H1 (cell line): Measurements from ENCODE around the gene HDLBP. TPM values are rescaled to one million over a fixed set of nuclear protein-coding genes. Genes with fewer than 3 reads are reported as not detected.
A peak's percentile ranks its signal among the peaks of the same experiment; 100 is the strongest.

ENCODE experiments used
- CTCF ChIA-PET: fragments of 300-600 bp; sonication (Branson Sonifier 250); formaldehyde crosslinking; loops from one replicate; lab custom pipeline; 2021; ENCODE audit not compliant: partially characterized antibody; lab: Charles Lee
- POLR2A ChIA-PET: fragments of 300-600 bp; sonication (Branson Sonifier 250); formaldehyde crosslinking; loops from one replicate; lab custom pipeline; 2021; ENCODE audit warnings: inconsistent platforms; ENCODE audit not compliant: partially characterized antibody; lab: Charles Lee
- DNase-seq, 2 experiments: peaks; one replicate each; pipeline versions ENCODE4 v3.0.0 to v3.0.0-alpha.2; 2010 to 2022; ENCODE audit warnings: low spot score in 2 of 2, low read depth in 1 of 2, mixed read lengths in 1 of 2
- FAIRE-seq: peaks from 2 replicates; lab custom pipeline; 2011; peaks lifted over from hg19 to GRCh38; lab: Jason Lieb, UNC
- H2AFZ ChIP-seq: 2 replicates; pipeline ENCODE4 v1.8.1; 2012; ENCODE audit warnings: low read length, inconsistent platforms
- H2AK5ac ChIP-seq: 2 replicates; pipeline ENCODE4 v1.6.1; 2013; ENCODE audit warnings: low read depth, low read length
- H2BK120ac ChIP-seq: replicated peaks from 2 replicates; pipeline ENCODE3; 2013; ENCODE audit warnings: low read depth, low read length, inconsistent platforms
- H2BK12ac ChIP-seq: 2 replicates; pipeline ENCODE4 v1.6.1; 2013; ENCODE audit warnings: low read depth, low read length
- H2BK15ac ChIP-seq: 2 replicates; pipeline ENCODE4 v1.6.1; 2013; ENCODE audit warnings: low read length
- H2BK20ac ChIP-seq: 2 replicates; pipeline ENCODE4 v1.6.1; 2013; ENCODE audit warnings: low read length
- H2BK5ac ChIP-seq: 2 replicates; pipeline ENCODE4 v1.6.1; 2013; ENCODE audit warnings: low read depth, low read length
- H3K14ac ChIP-seq: 2 replicates; pipeline ENCODE4 v1.6.1; 2013; ENCODE audit warnings: inconsistent platforms; ENCODE audit not compliant: insufficient read length
- H3K18ac ChIP-seq: 2 replicates; pipeline ENCODE4 v1.6.1; 2013; ENCODE audit warnings: low read length; ENCODE audit errors: extremely low read depth
- H3K23ac ChIP-seq: 2 replicates; pipeline ENCODE4 v1.6.1; 2013; ENCODE audit warnings: inconsistent platforms; ENCODE audit not compliant: insufficient read length
- H3K23me2 ChIP-seq: 2 replicates; pipeline ENCODE4 v1.6.1; 2013; ENCODE audit warnings: low read depth, low read length
- H3K27ac ChIP-seq: 2 replicates; pipeline ENCODE4 v1.6.1; 2011; ENCODE audit warnings: low read depth, low read length, inconsistent platforms
- H3K27me3 ChIP-seq, 4 experiments: replicated peaks in 1 of 4; 1 replicate in 1 of 4; 2 replicates in 3 of 4; pipeline versions ENCODE4 v1.6.1 to v1.8.1; 2011 to 2013; ENCODE audit warnings: low read length in 3 of 4, mild to moderate bottlenecking in 3 of 4, inconsistent platforms in 2 of 4, mixed read lengths in 2 of 4, moderate library complexity in 1 of 4; ENCODE audit not compliant: control insufficient read depth in 3 of 4, insufficient read depth in 3 of 4; ENCODE audit errors: extremely low read depth in 1 of 4
- H3K36me3 ChIP-seq, 4 experiments: 2 replicates each; pipeline versions ENCODE4 v1.6.1 to v1.8.1; 2011 to 2013; ENCODE audit warnings: mild to moderate bottlenecking in 4 of 4, low read length in 3 of 4, moderate library complexity in 2 of 4, control low read depth in 1 of 4, inconsistent platforms in 1 of 4; ENCODE audit not compliant: insufficient read depth in 4 of 4, control insufficient read depth in 2 of 4
- H3K4ac ChIP-seq: replicated peaks from 2 replicates; pipeline ENCODE3; 2013; ENCODE audit warnings: low read length, low read depth, mixed read lengths, inconsistent platforms; ENCODE audit not compliant: insufficient read length
- H3K4me1 ChIP-seq, 4 experiments: replicated peaks in 1 of 4; 1 replicate in 1 of 4; 2 replicates in 3 of 4; pipeline versions ENCODE4 v1.6.1 to v1.8.1; 2011 to 2013; ENCODE audit warnings: low read length in 3 of 4, inconsistent platforms in 2 of 4, mixed read lengths in 1 of 4; ENCODE audit not compliant: insufficient read depth in 4 of 4, control insufficient read depth in 3 of 4
- H3K4me2 ChIP-seq, 2 experiments: 2 replicates each; pipeline versions ENCODE4 v1.6.1 to v1.8.1; 2011 to 2013; ENCODE audit warnings: low read depth in 2 of 2, low read length in 2 of 2, control low read depth in 1 of 2, inconsistent platforms in 1 of 2, mild to moderate bottlenecking in 1 of 2; ENCODE audit not compliant: insufficient read depth in 1 of 2
- H3K4me3 ChIP-seq, 4 experiments: fragments of 200-600, 300-600 bp in 1 of 4; sonication (generic), shearing (Covaris generic), sonication (Bioruptor Twin) in 1 of 4; 2 replicates each; pipeline versions ENCODE4 v1.5.1 to v1.8.1; 2011 to 2016; ENCODE audit warnings: low read length in 4 of 4, low read depth in 3 of 4, control low read depth in 2 of 4, inconsistent platforms in 2 of 4, mild to moderate bottlenecking in 2 of 4, mixed read lengths in 1 of 4, moderate library complexity in 1 of 4; ENCODE audit not compliant: insufficient read depth in 2 of 4; ENCODE audit errors: extremely low read depth in 1 of 4
- H3K56ac ChIP-seq: replicated peaks from 2 replicates; pipeline ENCODE3; 2013; ENCODE audit warnings: low read depth, mild to moderate bottlenecking, mixed read lengths, low read length, inconsistent platforms; ENCODE audit not compliant: insufficient read length
- H3K79me1 ChIP-seq: 2 replicates; pipeline ENCODE4 v1.6.1; 2013; ENCODE audit warnings: low read depth, low read length, control low read depth
- H3K79me2 ChIP-seq, 2 experiments: 2 replicates each; pipeline versions ENCODE4 v1.6.1 to v1.8.1; 2012 to 2013; ENCODE audit warnings: low read length in 2 of 2, mild to moderate bottlenecking in 2 of 2, inconsistent platforms in 1 of 2; ENCODE audit not compliant: insufficient read depth in 2 of 2, control insufficient read depth in 1 of 2
- H3K9ac ChIP-seq, 4 experiments: replicated peaks in 1 of 4; 1 replicate in 1 of 4; 2 replicates in 3 of 4; pipeline versions ENCODE4 v1.6.1 to v1.8.1; 2011 to 2013; ENCODE audit warnings: low read depth in 3 of 4, low read length in 3 of 4, control low read depth in 2 of 4, mild to moderate bottlenecking in 2 of 4, moderate library complexity in 2 of 4, inconsistent platforms in 1 of 4; ENCODE audit errors: extremely low read depth in 1 of 4
- H3K9me3 ChIP-seq, 2 experiments: 2 replicates each; pipeline versions ENCODE4 v1.6.1 to v1.8.1; 2012 to 2013; ENCODE audit warnings: mild to moderate bottlenecking in 2 of 2, moderate library complexity in 2 of 2, control low read depth in 1 of 2, inconsistent platforms in 1 of 2, low read depth in 1 of 2, low read length in 1 of 2, mixed read lengths in 1 of 2; ENCODE audit not compliant: insufficient read depth in 2 of 2
- H4K20me1 ChIP-seq, 2 experiments: replicated peaks in 1 of 2; 2 replicates each; pipeline versions ENCODE3 to v1.8.1; 2011 to 2013; ENCODE audit warnings: inconsistent platforms in 2 of 2, low read length in 2 of 2, mild to moderate bottlenecking in 1 of 2; ENCODE audit not compliant: insufficient read depth in 2 of 2, control insufficient read depth in 1 of 2
- H4K5ac ChIP-seq: 2 replicates; pipeline ENCODE4 v1.6.1; 2013; ENCODE audit warnings: low read length, low read depth, mixed read lengths, inconsistent platforms; ENCODE audit not compliant: insufficient read length
- H4K8ac ChIP-seq: 2 replicates; pipeline ENCODE4 v1.8.0; 2013; ENCODE audit warnings: mild to moderate bottlenecking, moderate library complexity, low read length, inconsistent platforms; ENCODE audit not compliant: insufficient read depth; ENCODE audit errors: extremely low read depth
- H4K91ac ChIP-seq: replicated peaks from 2 replicates; pipeline ENCODE3; 2013; ENCODE audit warnings: low read length, mixed read lengths, inconsistent platforms; ENCODE audit not compliant: insufficient read length
- CEBPB ChIP-seq: IDR thresholded peaks from 2 replicates; pipeline ENCODE4 v1.6.1; 2012; ENCODE audit warnings: low read depth, low read length
- NANOG ChIP-seq: IDR thresholded peaks from 2 replicates; pipeline ENCODE4 v1.6.1; 2011; ENCODE audit warnings: low read length, low read depth, mild to moderate bottlenecking, inconsistent platforms; ENCODE audit not compliant: insufficient read depth, poor library complexity, severe bottlenecking
- RXRA ChIP-seq: IDR thresholded peaks from 2 replicates; pipeline ENCODE4 v1.6.1; 2011; ENCODE audit warnings: low read depth, mild to moderate bottlenecking, low read length, moderate library complexity; ENCODE audit not compliant: insufficient read depth
- WGBS, 2 experiments: shearing (Covaris generic) in 1 of 2; methylation state at CpG; one replicate each; pipeline versions ENCODE4 v1.1.6 to v1.1.7; 2013 to 2015; ENCODE audit warnings: low lambda C conversion rate in 2 of 2, mixed read lengths in 2 of 2, inconsistent platforms in 1 of 2, low coverage in 1 of 2, missing lambda C conversion rate in 1 of 2; ENCODE audit not compliant: insufficient replicate concordance in 2 of 2, insufficient coverage in 1 of 2, insufficient read length in 1 of 2; ENCODE audit errors: extremely low coverage in 1 of 2, missing lambda C conversion rate in 1 of 2; 5-methylcytosine and 5-hydroxymethylcytosine counted together
- polyA plus RNA-seq, 7 experiments: library from polyadenylated mRNA; depleted of rRNA in 3 of 7; stranded (reverse) in 5 of 7; unstranded in 2 of 7; fragments of >200 nt in 5 of 7; fragments of 200-250 nt in 2 of 7; gene quantifications; 1 replicate in 5 of 7; 2 replicates in 1 of 7; 4 replicates in 1 of 7; pipeline versions ENCODE4 v1.2.1 to v1.2.3, GENCODE V29; 2011 to 2013; ENCODE audit warnings: missing spikeins in 2 of 7, mixed read lengths in 2 of 7
- total RNA-seq: library from RNA; stranded (reverse); fragmentation: NEBNext Ultra II Directional; extraction: Animal tissue kit (Norgen Biotek cat#: 25700); gene quantifications from 2 replicates; pipeline ENCODE4 v1.2.1, GENCODE V29; 2021

The HDLBP gene
- total and polyA plus RNA-seq, 2 of the 8 experiments (the other 6 are each of a cell fraction or from before 2014, with no cell fraction given), result 185 to 360 TPM

DNA sequence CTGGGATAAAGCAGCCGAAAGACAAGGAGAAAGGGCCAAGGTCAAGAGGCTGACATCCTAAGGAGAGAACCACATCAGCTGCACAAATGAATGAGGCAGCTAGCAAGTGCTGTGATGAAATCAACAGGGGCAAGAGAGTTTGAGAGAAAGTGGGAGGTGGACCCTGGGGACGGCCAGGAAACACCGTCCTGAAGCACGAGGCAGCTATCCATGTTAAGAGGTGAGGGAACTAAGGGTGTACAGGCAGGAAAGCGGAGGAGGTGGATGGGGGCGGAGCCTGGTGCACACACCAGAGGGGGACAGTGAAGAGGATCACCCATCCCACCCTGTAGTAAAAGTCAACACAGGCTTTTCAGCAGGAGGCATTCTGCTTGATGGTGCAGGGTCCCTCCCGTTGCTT is 52.4 kb downstream of the HDLBP start:
- CTCF ChIA-PET, result no interaction called here
- Histone ChIP-seq H3K56ac (no peak overlapping the region), H2BK12ac (no peak overlapping the region), H3K23ac (no peak overlapping the region), H2BK20ac (no peak overlapping the region), H3K14ac (no peak overlapping the region), H2BK5ac (no peak overlapping the region), H3K36me3 (peaks cover 25 to 82% (median 35%) of the 10 kb centered on the region in 4 experiments), H3K23me2 (no peaks in the 10 kb centered on the region), H2AFZ (no peak overlapping the region), H4K8ac (no peak overlapping the region), H3K4ac (no peak overlapping the region), H3K79me1 (peaks cover 19% of the 10 kb centered on the region), H3K27me3 (no peaks in the 10 kb centered on the region), H4K5ac (no peak overlapping the region), H3K27ac (no peak overlapping the region), H4K20me1 (peaks cover 8 to 27% of the 10 kb centered on the region in 2 experiments), H4K91ac (no peak overlapping the region), H3K18ac (no peak overlapping the region), H3K9ac (peak overlapping the region in 1 of 4 experiments; percentile 8; a peak in 1 of 7 replicates), H2BK120ac (no peak overlapping the region), H3K4me2 (no peak overlapping the region), H3K9me3 (no peaks in the 10 kb centered on the region), H3K79me2 (peaks cover 0 to 7% of the 10 kb centered on the region in 2 experiments; a peak in 2 of 4 replicates), H3K4me1 (peaks cover 0 to 3% (median 0%) of the 10 kb centered on the region in 4 experiments; a peak in 2 of 7 replicates)
- WGBS, 2 experiments, result 92% methylated on average over 7 of the region's 7 CpGs; no CpG with 5 or more reads in 1 of the 2 experiments
- FAIRE-seq (no peak), DNase-seq (no peak)
- POLR2A ChIA-PET, result interaction anchor here (0.8 kb wide), 1 partner anchor 12 kb away, joined by 3 read pairs; no protein-coding TSS in a partner anchor
- TF ChIP-seq RXRA (no peak), NANOG (no peak), CEBPB (no peak)
- TF ChIP-seq, all 59 proteins: peak for 0
- H2AK5ac ChIP-seq, result no peak overlapping the region
- H2BK15ac ChIP-seq, result no peak overlapping the region
- no peak overlapping the region for H3K4me3 ChIP-seq
